NT2/D1 (cell line): Measurements from ENCODE around the gene RSRC1.

Source experiments
- YY1 ChIP-seq: IDR thresholded peaks from 2 replicates; pipeline ENCODE4 v1.6.1; 2011; ENCODE audit not compliant: insufficient read length, insufficient read depth
- ZNF274 ChIP-seq: IDR thresholded peaks from 2 replicates; pipeline ENCODE4 v1.6.1; 2011; ENCODE audit warnings: mild to moderate bottlenecking, low read depth, low read length

DNA sequence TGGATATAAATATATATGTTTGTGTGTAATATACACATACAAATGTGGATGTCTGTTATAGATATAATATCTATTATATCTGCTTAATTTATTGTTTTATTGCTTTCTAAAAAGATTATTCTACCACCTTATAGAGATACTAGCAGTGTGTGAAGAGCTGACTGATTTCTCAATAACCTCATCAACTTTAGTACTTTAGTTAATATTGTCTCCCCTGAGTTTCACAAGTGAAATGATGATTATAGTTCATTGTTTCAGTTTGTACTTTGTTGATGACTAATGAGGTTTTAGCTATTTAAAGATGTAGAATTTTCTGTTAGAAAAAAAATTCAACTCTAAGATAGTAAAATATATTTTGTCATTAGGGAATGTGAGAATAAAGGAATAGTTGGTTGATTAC is 11.4 kb downstream of the RSRC1 start:
- TF ChIP-seq ZNF274 (no peak), YY1 (no peak)
